ENCODE results near the gene GLYATL3.

The GLYATL3 gene

GRCh38 chr6:49514571-49515484 is 15.1 kb downstream of the GLYATL3 start:
- DNase-seq: no peak

GRCh38 chr6:49515485-49516146 is 15.9 kb downstream of the GLYATL3 start:
- no peak for DNase-seq

GRCh38 chr6:49516147-49516505 is 16.4 kb downstream of the GLYATL3 start:
- no peak for DNase-seq

GRCh38 chr6:49517919-49518318 is 18.2 kb downstream of the GLYATL3 start:
- no peak for DNase-seq

GRCh38 chr6:49519660-49520059 is 19.9 kb downstream of the GLYATL3 start:
- DNase-seq: no peak

GRCh38 chr6:49522710-49523593 is 23.2 kb downstream of the GLYATL3 start:
- DNase-seq: no peak

- DNase-seq: no peak
Measured at GRCh38 chr6:49523901-49524300, 24.2 kb downstream of the GLYATL3 start.

- no peak for DNase-seq
Measured at GRCh38 chr6:49524541-49524940, 24.8 kb downstream of the GLYATL3 start.

- DNase-seq: no peak
Measured at GRCh38 chr6:49526598-49526997, 26.9 kb downstream of the GLYATL3 start.

GRCh38 chr6:49527320-49527719 is 27.6 kb downstream of the GLYATL3 start:
- no peak for DNase-seq

GRCh38 chr6:49528571-49528970 is 28.8 kb downstream of the GLYATL3 start:
- no peak for DNase-seq

GRCh38 chr6:49530141-49530776 is 30.5 kb downstream of the GLYATL3 start:
- no peak for DNase-seq

GRCh38 chr6:49531774-49532569 is 32.2 kb downstream of the GLYATL3 start:
- peak; percentile 38 for DNase-seq

GRCh38 chr6:49535795-49536194 is 36.1 kb downstream of the GLYATL3 start:
- no peak for DNase-seq

- DNase-seq: no peak
Measured at GRCh38 chr6:49539102-49539501, 39.4 kb downstream of the GLYATL3 start.

GRCh38 chr6:49540614-49541013 is 40.9 kb downstream of the GLYATL3 start:
- DNase-seq: no peak

GRCh38 chr6:49541210-49541724 is 41.5 kb downstream of the GLYATL3 start:
- no peak for DNase-seq

- DNase-seq: no peak
Measured at GRCh38 chr6:49541936-49542335, 42.2 kb downstream of the GLYATL3 start.

GRCh38 chr6:49543087-49543858 is 43.5 kb downstream of the GLYATL3 start:
- DNase-seq: no peak

GRCh38 chr6:49546331-49546730 is 46.6 kb downstream of the GLYATL3 start:
- DNase-seq: no peak

All from CD4-positive, alpha-beta T cell treated with Interleukin-10 for 1 hour (primary cell).